GM18499 (cell line): ENCODE measurements around the gene WDR37.

Source experiments
- ATAC-seq: cut with Tn5 transposase; IDR thresholded peaks from one replicate; pipeline ENCODE4 v1.9.1; 2021; ENCODE audit warnings: moderate number of reproducible peaks; ENCODE audit not compliant: insufficient read depth, unreplicated experiment

The WDR37 gene

DNA sequence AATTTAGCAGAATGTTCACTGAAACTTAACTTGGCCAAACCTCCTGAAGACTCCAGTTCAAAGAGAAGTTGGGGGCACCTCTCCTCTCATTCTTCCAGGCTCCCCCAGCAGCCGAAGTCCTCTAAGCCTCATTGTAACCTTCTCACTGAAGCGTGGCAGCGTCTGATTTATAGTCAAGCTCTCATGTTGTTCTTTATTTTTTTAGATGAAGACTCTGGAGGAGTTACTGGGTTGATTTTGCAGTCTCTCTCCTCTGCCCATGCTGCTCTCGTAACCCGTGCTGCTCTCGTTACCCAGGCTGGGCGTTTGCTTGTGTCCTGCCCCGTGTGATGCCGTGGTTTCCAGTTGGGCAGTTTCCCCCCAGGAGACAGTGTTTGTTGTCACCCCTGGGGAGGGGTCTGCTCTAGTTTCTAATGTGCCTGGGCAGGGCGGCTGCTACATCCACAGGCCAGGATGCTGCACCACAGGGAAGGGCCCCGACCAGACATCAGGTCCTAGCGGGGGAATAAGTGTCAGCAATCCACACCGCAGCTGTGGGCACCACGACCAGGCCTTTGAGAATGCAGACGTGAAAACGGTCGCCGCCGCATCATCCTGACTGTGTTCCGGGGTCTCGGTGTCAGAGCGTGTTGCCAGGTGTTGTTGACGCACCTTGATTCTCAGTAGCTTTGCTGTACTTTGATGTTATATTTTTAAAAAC lies 65.2 kb downstream of the WDR37 start:
- no peak for ATAC-seq

DNA sequence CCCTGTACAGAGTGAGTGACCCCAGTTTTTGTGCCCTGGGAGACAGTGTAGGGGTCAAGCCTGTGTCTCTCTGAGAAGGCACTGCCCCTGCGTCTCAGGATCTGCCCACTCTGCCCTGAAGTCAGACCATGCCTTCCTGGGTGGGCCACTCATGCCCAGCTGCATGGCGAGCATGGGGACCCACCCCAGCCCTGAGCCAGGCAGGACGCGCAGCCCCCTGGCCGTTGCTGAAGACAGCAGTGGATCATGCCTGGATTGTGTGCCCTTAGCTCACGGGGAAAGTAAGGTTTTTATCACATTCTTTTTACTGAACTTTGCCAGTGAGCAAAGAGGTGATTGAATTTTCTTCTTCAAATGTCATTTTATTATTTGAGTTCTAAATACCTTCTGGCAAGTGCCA lies 66.2 kb downstream of the WDR37 start:
- ATAC-seq = no peak

DNA sequence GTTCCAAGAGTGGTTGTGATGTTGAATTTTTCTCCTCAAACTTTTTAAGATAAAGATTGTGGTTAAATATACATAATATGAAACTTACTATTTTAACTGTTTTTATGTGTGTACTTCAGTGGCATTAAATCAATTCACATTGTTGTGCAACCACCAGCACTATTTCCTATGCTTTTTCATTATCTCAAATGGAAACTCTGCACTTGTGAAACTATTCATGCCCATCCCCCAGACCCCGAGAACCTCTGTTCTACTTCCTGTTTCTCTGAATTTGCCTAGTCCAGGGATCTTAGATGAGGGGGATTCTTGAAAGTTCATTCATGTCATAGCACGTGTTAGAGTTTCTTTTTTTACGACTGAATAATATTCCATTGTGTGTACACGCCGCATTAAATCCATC lies 67.0 kb downstream of the WDR37 start:
- no peak for ATAC-seq

DNA sequence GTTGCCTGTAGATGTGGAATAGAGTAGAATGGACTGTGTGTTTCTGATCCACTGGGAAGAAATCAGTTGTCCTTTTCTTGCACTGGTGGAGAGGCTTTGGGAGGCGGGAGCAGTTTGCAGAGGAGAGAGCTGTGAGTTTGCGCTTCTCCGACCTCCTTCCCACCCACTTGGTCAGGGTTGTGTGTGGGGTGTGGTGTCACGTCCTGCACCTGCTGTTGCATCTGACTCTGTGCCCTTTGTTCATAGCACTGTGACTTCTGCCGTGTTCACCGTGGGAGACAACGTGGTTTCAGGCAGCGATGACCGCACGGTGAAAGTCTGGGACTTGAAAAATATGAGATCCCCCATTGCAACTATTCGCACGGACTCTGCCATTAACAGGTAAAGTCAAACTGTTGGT lies 67.8 kb downstream of the WDR37 start:
- ATAC-seq = no peak

DNA sequence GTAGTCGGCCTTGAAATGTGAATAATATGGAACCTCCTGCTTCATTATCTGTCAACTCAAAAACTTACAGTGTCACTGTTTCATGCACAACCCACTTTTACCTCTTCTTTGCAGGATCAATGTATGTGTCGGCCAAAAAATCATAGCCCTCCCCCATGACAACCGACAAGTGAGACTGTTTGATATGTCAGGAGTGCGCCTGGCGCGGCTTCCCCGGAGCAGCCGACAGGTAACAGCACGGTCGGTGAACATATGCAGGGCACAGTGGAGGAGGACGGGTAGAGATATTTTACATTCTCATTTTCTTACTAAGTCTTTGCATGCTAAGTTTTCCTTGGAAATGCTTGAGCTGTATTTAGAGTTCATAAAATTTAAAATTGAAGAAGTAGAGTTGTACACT lies 68.6 kb downstream of the WDR37 start:
- no peak for ATAC-seq

DNA sequence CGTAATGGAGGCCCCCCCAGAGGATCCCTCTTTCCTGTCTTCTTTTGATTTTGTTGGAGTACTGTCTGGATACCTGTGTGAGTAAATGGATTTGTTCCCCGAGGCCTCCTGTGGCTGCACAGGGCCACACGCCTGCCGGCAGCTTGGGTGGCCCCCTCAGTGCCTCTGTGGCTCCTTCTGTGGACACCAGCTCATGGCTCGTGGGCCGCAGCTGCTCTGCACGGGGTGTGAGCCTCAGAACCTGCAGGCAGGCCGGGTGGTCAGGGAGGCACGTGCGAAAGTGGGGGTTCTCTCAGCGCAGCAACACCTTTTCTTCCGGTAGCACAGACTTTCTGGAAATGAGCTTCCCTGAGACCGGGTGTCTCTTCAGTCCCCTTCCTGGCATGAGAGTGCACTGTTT lies 70.3 kb downstream of the WDR37 start:
- no peak for ATAC-seq

DNA sequence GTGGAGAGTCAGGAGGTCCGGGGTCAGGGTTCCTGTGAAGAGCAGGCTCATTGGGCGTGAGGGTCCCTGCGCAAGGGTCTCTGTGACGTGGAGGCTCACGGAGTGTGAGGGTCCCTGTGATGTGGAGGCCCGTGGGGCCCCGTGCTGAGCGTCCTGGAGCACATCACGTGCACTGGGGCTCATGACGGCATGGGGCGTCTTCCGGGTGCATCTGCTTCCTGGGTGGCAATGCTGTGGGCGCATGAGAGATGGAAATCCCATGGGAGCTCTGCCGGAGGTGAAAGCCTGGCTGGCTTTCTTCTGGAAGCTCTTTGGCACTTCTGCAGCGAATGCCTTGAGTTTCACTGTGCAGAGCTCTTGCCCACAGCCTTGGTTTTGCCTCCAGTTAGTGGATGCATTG lies 71.4 kb downstream of the WDR37 start:
- no peak for ATAC-seq

DNA sequence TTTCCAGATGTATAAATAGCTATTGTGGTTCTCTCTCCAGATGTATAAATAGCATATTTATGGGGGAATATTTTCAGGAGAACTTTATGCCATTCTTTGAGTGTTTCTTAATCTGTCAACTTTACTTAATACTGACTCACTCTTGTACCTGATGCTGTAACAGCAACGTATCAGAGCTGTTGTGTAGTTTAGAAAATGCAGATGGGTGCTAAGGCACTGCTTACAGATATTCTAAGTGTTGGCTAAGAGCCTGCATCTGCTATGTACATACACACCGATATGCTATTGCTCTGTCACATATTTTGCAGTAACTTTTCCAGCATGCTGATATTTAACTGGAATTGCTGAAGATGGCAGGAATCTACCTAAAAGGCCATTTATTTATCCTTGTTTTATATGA lies 71.9 kb downstream of the WDR37 start:
- ATAC-seq = no peak

DNA sequence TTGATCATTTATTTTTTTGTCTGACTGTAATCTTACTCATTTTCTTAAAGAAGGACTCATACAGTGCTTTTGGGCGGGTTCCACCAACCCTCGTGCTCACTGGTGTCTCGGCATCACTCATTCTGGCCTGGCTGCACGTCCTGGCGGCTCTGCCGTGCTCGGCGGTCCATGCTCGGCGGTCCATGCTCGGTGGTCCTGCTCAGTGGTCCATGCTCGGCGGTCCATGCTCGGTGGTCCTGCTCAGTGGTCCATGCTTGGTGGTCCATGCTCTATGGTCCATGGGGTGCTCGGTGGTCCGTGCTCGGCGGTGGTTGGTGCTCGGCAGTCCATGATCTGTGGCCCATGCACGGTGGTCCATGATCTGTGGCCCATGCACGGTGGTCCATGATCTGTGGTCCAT lies 72.5 kb downstream of the WDR37 start:
- ATAC-seq = no peak

DNA sequence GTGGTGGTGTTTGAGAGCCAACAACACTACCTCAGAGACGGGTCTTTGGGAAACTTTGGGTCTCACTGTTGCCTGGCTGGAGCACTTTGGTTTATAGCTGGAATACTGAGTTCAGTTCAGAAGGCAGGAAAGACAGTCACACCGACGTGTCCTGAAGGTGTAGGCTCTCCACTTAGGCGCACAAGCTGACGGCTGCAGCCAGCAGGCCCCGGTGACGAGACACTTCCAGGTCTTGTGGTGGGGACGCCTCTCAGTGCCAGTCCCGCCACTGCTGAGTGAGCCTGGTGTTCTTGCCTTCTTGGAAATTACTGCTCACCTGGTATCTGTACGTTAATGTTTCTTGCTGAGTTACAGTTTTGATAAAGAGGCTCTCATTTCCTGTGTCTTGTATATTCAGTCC lies 74.0 kb downstream of the WDR37 start:
- no peak for ATAC-seq

DNA sequence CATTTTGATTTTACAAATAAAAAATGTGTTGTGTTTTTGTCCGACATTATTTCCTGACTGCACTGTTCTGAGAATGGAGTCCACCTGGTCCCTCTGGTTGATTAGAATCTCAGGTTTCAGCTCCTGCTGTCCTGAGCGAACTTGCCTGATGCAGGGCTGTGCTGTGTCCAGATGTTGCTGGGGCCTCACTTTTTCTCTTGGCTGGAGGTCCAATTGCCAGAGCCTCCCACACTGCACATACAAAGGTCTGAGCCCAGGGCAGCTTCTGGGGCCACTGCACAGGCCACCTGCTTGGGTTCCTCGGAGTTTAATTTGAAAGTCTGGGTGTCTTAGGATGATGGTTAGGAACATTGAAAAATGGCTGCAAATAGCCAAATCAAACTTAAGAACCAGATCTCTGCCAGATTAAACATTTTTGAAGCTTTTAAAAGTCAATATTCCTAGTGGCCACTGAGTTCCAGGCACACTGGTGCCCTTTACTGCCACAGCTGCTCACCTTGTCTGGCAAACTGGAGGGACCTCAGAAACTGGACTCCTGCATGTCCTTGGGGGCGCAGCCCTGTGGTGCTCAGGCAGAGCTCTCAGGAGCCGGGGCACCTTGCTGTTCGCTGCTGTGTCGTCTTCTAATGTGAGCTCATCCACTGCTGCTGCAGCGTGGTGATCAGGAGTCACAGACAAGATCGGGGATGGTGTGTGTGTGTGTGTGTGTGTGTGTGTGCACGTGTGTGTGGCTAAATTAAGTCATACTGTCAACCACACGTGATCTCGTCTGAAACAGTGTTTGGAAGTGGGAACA lies 75.0 kb downstream of the WDR37 start:
- ATAC-seq = no peak

DNA sequence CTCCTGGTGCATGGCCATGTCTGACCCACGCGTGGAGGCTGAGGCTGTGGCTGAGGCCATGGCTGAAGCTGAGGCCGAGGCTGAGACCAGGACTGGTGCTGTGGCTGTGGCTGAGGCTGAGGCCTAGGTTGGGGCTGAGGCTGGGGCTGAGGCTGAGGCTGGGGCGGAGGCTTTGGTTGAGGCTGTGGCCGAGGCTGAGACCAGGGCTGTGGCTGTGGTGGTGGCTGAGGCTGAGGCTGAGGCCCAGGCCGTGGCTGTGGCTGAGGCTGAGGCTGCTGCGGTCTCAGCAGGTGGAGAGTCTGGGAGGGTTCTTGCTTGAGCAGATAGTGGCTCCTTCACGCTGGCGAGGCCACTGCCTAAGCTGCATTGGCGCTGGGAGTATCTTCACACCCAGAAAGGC lies 76.4 kb downstream of the WDR37 start:
- ATAC-seq = no peak

DNA sequence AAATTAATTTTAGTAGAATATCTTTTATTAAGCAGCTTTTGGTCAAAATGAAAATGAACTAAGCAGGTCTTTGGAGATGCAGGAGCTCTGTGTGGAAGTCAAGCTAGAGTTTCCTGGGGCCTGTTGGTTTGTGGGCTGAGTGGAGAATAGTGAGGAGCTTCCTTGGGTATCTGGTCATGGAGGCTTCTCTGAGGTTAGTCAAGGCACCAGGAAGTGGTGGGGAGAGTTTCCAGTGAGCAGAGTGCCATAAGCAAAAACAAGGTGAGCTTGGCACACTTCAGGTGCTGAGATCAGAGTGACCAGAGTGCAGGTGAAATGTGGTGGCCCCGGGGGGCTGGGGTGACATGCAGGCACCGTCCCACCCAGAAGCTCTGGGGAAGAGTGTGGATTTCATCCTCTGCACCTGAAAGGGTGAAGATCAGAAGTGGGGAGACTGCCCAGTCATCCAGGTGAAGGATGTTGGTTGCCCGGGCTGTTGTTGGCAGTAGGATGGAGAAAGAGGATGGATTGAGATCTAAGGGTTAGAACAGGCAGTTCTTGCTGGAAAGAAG lies 77.4 kb downstream of the WDR37 start:
- ATAC-seq = no peak

DNA sequence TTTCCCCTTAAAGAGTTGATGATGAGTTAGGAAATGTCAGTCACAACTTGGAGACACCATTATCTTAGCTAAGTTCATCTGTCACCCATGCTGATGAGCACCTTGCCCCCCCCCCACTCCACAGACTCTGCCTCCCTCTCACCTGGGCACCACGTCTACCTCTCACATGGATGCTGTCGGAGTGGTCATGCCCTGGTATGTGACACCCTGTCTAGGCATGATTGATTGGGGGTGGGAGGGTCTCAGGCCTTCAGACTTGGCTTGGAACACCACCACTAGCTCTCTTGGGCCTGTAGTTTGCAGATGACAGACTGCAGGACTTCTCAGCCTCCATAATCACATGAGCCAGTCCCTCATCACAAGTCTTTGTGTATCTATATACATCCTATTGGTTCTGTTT lies 78.0 kb downstream of the WDR37 start:
- no peak for ATAC-seq

DNA sequence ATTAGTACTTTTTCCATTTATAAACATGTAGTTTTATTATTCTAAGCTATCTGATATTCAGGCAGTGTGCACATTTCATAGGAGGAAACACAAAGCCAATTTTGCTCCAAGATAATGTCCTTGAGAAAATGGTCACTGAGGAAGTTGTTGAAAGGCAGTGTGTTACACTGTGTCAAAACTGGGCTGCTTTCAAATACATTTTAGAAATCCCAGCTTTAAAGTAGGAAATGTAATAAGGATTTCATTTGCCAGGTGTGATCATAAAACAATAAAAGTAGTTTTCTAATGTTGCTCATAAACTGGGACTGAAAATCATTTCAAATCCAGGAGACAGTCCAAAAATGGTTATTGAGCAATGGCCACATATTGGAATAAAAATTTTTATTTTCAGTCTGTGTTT lies 80.1 kb downstream of the WDR37 start:
- ATAC-seq = no peak

DNA sequence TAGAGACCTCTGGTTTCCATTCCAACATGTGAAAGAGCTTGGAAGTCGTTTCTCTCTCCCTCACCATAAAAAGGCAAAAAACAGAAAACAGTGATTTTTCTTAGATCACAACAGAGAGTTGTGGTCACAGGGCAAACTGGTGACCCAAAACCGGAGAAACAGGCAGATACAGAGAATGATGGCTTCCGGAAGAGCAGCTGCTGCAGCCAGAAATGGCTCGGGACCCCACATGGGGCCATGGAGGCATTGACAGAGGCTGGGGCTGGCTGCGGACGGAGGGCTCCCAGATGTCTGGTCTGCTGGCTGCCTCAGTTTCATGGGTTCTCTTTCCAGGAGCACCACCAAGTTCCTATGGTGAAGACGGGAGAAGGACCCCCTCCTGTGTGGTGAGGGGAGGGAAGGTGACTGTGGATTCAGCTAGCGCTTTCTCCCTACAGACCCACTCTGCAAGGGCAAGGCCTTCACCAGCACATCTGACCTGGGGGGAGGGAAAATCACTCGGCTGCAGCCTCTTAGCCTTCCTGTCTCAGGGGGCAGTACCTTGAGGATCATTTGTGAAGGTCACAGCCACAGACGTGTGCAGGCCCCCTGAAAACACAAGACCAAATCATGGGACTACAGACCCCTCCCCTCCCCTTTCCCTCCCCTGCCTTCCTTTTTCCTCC lies 81.4 kb downstream of the WDR37 start:
- ATAC-seq = no peak

DNA sequence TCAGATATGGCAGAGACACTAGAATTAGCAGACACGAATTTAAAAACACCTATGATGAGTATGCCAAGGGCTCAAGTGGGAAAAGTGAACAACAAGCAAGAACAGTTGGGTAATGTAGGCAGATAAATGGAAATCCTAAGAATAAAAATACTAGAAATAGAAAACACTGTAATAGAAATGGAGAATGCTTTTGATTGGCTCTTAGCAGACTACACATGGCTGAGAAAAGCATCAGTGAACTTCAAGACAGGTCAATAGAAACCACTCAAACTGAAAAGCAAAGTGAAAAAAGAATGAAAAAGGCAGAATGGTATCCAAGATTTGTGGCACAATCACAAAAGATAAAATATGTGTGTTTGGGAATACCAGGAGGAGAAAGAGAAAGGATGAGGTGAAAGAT lies 82.3 kb downstream of the WDR37 start:
- ATAC-seq = no peak

DNA sequence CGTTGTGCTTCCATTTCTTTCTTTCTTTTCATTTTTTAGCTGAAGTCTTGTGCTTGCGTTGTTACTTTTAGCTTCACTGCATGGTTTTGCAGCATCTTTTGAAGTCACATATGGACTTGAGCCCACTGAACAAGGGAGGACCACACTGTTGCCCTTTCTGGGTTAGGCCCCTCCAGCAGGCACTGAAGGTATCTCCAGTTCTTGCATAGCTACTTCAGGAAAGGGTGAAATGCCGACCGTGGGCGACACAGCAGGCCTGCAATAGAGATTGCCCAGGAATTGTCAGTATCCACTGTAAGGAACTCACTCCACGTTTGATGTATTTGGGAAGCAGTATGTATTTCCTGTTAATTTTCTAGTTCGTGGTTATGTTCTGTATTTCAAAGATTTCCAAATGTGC lies 85.1 kb downstream of the WDR37 start:
- ATAC-seq = no peak

DNA sequence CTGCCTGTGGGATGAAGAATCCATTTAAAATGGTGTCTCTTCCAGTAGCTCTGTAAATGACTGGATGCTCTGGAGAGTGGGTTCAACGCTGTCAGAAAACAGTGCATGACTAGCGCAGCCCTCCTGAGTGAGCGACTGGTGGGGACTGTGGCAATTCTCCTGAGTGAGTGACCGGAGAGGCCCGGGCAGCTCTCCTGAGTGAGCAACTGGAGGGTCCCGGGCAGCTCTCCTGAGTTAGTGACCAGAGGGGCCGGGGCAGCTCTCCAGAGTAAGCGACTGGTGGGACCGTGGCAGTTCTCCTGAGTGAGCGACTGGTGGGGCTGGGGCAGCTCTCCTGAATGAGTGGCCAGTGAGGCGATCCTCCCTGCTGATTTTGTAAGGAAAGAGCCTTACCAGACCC lies 85.5 kb downstream of the WDR37 start:
- ATAC-seq = no peak

DNA sequence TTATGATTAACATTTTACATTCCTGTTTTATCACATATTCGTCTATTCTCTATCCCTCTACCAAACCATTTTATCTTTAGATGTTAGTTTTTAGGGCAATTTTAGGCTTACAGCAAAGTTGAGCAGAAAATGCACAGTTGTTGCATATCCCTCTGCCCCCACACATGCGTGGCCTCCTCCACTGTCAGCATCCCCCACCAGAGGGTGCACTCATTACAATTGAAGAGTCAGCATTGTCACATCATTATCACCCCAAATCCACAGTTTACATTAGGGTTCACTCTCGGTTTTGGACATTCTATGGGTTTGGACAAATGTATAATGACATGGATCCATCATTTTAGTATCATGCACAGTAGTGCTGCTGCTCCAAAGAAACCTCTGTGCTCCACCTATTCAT lies 86.4 kb downstream of the WDR37 start:
- no peak for ATAC-seq

DNA sequence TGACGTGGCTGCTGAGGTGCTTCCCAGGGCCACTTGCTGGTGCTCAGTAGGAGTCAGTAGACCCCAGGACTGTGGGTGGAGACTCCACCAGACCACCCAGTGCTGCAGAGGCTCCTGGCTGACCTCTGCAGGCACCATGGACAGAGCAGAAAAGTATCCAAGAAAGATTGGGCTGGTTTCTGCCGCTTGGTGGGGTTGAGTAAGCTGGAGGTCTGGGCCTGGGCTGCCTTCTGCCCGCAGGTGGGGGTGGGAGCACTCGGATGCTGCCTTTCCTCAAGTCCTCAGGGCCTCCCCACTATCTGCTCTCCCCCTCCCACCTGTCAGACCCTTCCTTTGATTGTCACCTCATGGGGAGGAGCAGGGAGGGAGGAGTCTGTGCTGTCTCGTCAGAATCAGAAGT lies 91.6 kb downstream of the WDR37 start:
- ATAC-seq = no peak
